Osteoblast (primary cell): ENCODE data around the gene NKAIN2. TPM values are rescaled to one million over a fixed set of nuclear protein-coding genes. Genes with fewer than 3 reads are reported as not detected.

Source experiments
- DNase-seq: peaks from one replicate; pipeline ENCODE4 v3.0.0; 2011; ENCODE audit warnings: low spot score, mixed read lengths; ENCODE audit not compliant: insufficient read length; ENCODE audit errors: missing footprints
- H2AFZ ChIP-seq: 2 replicates; pipeline ENCODE4 v1.6.0; 2011; ENCODE audit warnings: mild to moderate bottlenecking, low read length
- H3K27ac ChIP-seq: 2 replicates; pipeline ENCODE4 v1.5.1; 2011; ENCODE audit warnings: mild to moderate bottlenecking, low read depth, low read length, moderate library complexity
- H3K27me3 ChIP-seq: 2 replicates; pipeline ENCODE4 v1.6.0; 2012; ENCODE audit warnings: mild to moderate bottlenecking, control low read depth, inconsistent platforms, low read length, moderate library complexity; ENCODE audit not compliant: insufficient read depth
- H3K36me3 ChIP-seq: 2 replicates; pipeline ENCODE4 v1.5.1; 2011; ENCODE audit warnings: mild to moderate bottlenecking, low read length, control low read depth, moderate library complexity; ENCODE audit not compliant: insufficient read depth
- H3K4me1 ChIP-seq: 2 replicates; pipeline ENCODE4 v1.5.1; 2011; ENCODE audit warnings: mild to moderate bottlenecking, low read length, control low read depth, moderate library complexity; ENCODE audit not compliant: insufficient read depth
- H3K4me2 ChIP-seq: 2 replicates; pipeline ENCODE4 v1.6.0; 2011; ENCODE audit warnings: mild to moderate bottlenecking, low read length; ENCODE audit not compliant: insufficient read depth
- H3K4me3 ChIP-seq: fragments of 200-600 bp; sonication (generic); 3 replicates; pipeline ENCODE4 v1.5.1; 2012; ENCODE audit warnings: mild to moderate bottlenecking, low read length, inconsistent platforms; ENCODE audit not compliant: insufficient read depth
- H3K79me2 ChIP-seq: 2 replicates; pipeline ENCODE4 v1.6.0; 2012; ENCODE audit warnings: mild to moderate bottlenecking, low read length, control low read depth, inconsistent platforms; ENCODE audit not compliant: insufficient read depth
- H3K9me3 ChIP-seq: 2 replicates; pipeline ENCODE4 v1.5.1; 2011; ENCODE audit warnings: low read depth, low read length, control low read depth
- H4K20me1 ChIP-seq: 2 replicates; pipeline ENCODE4 v1.6.0; 2012; ENCODE audit warnings: mild to moderate bottlenecking, low read length, control low read depth; ENCODE audit not compliant: insufficient read depth
- total RNA-seq: library from RNA; depleted of rRNA; stranded (reverse); fragments of >200 nt; gene quantifications from 2 replicates; pipeline ENCODE4 v1.2.3, GENCODE V29; 2012
- TF ChIP-seq, protein P1 (sequence below): IDR thresholded peaks from 2 replicates; pipeline ENCODE4 v1.5.1; 2011; ENCODE audit warnings: mild to moderate bottlenecking, low read depth, low read length, moderate library complexity; ENCODE audit errors: extremely low read depth

The NKAIN2 gene
- total RNA-seq, 1 donor: under 0.01 TPM

DNA sequence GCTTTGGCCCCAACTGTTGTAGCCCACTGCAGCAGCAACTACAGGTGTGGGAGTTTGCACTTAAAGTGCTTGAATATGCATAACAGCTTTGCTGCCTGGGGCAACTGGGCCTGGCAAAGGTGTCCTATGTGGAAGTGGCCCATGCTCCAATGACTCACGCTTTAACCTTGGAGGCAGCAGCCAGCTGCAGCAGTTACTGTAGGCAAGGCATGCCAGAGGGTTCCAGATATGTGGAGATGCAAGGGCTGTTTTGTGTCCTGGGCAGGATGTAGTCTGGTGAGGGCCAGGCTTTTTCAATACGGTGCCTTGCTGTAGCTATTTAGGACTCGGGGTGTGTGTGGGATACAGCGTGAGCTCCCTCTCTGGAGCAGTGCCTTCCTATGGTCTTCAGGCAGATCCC is 150.3 kb downstream of the NKAIN2 start:
- Histone ChIP-seq H3K9me3 (no peaks in the 10 kb centered on the region), H3K4me3 (no peak overlapping the region), H2AFZ (no peak overlapping the region), H3K36me3 (no peaks in the 10 kb centered on the region), H3K4me2 (no peak overlapping the region), H3K27me3 (no peaks in the 10 kb centered on the region), H3K79me2 (no peaks in the 10 kb centered on the region), H3K27ac (no peak overlapping the region), H3K4me1 (no peaks in the 10 kb centered on the region), H4K20me1 (no peaks in the 10 kb centered on the region)
- TF ChIP-seq, protein P1, sequence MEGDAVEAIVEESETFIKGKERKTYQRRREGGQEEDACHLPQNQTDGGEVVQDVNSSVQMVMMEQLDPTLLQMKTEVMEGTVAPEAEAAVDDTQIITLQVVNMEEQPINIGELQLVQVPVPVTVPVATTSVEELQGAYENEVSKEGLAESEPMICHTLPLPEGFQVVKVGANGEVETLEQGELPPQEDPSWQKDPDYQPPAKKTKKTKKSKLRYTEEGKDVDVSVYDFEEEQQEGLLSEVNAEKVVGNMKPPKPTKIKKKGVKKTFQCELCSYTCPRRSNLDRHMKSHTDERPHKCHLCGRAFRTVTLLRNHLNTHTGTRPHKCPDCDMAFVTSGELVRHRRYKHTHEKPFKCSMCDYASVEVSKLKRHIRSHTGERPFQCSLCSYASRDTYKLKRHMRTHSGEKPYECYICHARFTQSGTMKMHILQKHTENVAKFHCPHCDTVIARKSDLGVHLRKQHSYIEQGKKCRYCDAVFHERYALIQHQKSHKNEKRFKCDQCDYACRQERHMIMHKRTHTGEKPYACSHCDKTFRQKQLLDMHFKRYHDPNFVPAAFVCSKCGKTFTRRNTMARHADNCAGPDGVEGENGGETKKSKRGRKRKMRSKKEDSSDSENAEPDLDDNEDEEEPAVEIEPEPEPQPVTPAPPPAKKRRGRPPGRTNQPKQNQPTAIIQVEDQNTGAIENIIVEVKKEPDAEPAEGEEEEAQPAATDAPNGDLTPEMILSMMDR: no peak
- no peak for DNase-seq

DNA sequence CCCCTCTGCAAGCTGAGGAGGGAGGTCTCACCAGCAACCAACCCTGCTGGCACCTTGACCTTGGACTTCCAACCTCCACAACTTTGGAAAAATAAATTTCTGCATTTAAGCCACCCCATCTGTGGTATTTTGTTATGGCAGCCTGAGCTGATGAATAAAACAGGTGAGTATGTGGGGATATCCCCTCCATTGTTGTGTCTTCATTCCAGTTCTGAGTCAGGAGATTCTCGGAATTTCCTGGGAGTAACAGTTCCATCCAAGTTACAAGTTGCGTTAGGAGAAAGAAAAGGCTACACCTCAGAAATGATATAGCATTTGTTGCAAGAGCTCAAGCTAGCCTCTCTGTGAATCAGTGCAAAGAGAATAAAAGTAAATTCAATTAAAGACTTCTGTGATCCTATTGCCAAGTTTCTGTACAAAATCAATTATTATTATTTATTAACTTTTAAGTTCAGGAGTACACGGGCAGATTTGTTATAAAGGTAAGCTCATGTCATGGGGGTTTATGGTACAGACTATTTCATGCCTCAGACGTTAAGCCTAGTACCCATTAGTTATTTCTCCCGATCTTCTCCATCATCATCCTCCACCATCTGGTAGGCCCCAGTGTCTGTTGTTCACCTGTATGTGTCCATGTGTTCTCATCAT is 153.0 kb downstream of the NKAIN2 start:
- no peak for DNase-seq
- Histone ChIP-seq H3K4me3 (no peak overlapping the region), H3K27ac (no peak overlapping the region), H3K4me2 (no peak overlapping the region), H3K9me3 (no peaks in the 10 kb centered on the region), H3K27me3 (no peaks in the 10 kb centered on the region), H2AFZ (no peak overlapping the region), H3K36me3 (no peaks in the 10 kb centered on the region), H3K4me1 (no peaks in the 10 kb centered on the region), H4K20me1 (no peaks in the 10 kb centered on the region), H3K79me2 (no peaks in the 10 kb centered on the region)
- TF ChIP-seq, protein P1: no peak

DNA sequence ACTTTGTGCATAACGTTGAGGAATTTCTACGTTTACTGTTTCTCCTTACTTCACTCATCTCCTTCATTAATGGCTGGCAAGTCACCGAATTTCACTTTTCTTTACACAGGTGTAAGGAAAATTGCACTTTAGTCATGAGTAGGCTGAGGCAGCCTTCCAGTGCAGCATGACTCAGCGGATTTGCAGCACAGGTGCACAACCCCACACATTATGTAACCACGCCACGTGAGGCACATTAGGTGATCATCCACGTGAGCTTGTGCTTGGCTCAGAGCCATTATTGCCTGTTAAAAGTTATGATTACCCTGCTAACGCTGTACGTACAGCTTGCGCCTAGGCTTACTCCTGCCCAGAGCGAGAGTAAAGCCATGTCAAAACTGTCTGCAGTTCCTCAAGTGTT is 158.8 kb downstream of the NKAIN2 start:
- Histone ChIP-seq H3K4me2 (no peak overlapping the region), H2AFZ (no peak overlapping the region), H3K27ac (no peak overlapping the region), H3K27me3 (no peaks in the 10 kb centered on the region), H4K20me1 (no peaks in the 10 kb centered on the region), H3K9me3 (no peaks in the 10 kb centered on the region), H3K4me3 (no peak overlapping the region), H3K79me2 (no peaks in the 10 kb centered on the region), H3K36me3 (no peaks in the 10 kb centered on the region), H3K4me1 (no peaks in the 10 kb centered on the region)
- no peak for DNase-seq
- TF ChIP-seq, protein P1: no peak

DNA sequence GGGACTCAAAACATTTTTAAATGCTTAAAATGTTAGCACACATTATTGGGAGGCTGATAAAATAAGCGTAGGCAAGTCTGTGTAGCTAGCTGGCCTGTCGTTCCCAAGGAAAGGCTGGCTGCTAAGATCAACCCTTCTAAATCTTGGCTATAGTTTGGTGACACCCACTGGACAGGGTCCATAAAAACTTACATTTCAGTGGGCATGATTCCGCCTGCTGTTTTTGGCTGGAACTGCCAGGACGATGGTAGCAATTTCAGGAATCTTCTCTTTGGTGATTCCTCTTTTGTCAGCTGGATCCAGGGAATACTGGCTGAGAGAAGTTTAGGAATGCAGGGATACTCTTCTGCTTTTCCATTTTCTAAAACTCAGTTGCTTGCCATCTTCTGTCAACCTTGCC is 162.2 kb downstream of the NKAIN2 start:
- H2AFZ ChIP-seq: no peak overlapping the region
- H3K27me3 ChIP-seq: no peaks in the 10 kb centered on the region
- no peaks in the 10 kb centered on the region for H3K79me2 ChIP-seq
- no peaks in the 10 kb centered on the region for H3K9me3 ChIP-seq
- TF ChIP-seq, protein P1: no peak
- H3K4me2 ChIP-seq: no peak overlapping the region
- no peaks in the 10 kb centered on the region for H3K4me1 ChIP-seq
- no peak for DNase-seq
- H3K4me3 ChIP-seq: no peak overlapping the region
- no peaks in the 10 kb centered on the region for H3K36me3 ChIP-seq
- no peak overlapping the region for H3K27ac ChIP-seq
- no peaks in the 10 kb centered on the region for H4K20me1 ChIP-seq
